Endothelial cell of umbilical vein (primary cell): ENCODE data around the gene UBAC1. TPM values are rescaled to one million over a fixed set of nuclear protein-coding genes. Genes with fewer than 3 reads are reported as not detected.

Experiments used
- BruUV-seq: library from RNA; stranded (reverse); fragments of 400-500 nt; replicated peaks from 2 replicates; lab custom pipeline; 2021; lab: Mats Ljungman, UMichigan
- CTCF ChIA-PET: fragments of 300-600, 350-600 bp; sonication (Branson Sonifier 250); formaldehyde crosslinking; loops from one replicate; lab custom pipeline; 2021; ENCODE audit warnings: antibody characterized with exemption, inconsistent platforms; lab: Charles Lee
- POLR2A ChIA-PET: fragments of 300-600, 350-600 bp; sonication (Branson Sonifier 250); formaldehyde crosslinking; loops from one replicate; lab custom pipeline; 2021; ENCODE audit warnings: antibody characterized with exemption, inconsistent platforms; lab: Charles Lee
- DNase-seq: peaks from one replicate; pipeline ENCODE4 v3.0.0-alpha.2; 2011; ENCODE audit warnings: low read depth, low spot score
- FAIRE-seq: peaks from 2 replicates; lab custom pipeline; 2011; peaks lifted over from hg19 to GRCh38; lab: Jason Lieb, UNC
- H2AFZ ChIP-seq: 2 replicates; pipeline ENCODE4 v1.6.0; 2012; ENCODE audit warnings: low read depth, low read length, control low read depth, inconsistent platforms
- H3K27ac ChIP-seq: 2 replicates; pipeline ENCODE4 v1.5.1; 2011; ENCODE audit warnings: low read depth, mild to moderate bottlenecking, control low read depth, low read length, moderate library complexity; ENCODE audit not compliant: insufficient read depth
- H3K27me3 ChIP-seq, 2 experiments: 2 replicates each; pipeline versions ENCODE4 v1.6.0 to v1.6.1; 2011; ENCODE audit warnings: low read length in 2 of 2, mixed read lengths in 1 of 2; ENCODE audit not compliant: control insufficient read depth in 2 of 2, insufficient read depth in 2 of 2
- H3K36me3 ChIP-seq, 2 experiments: 2 replicates in 1 of 2; 3 replicates in 1 of 2; pipeline ENCODE4 v1.5.1; 2011; ENCODE audit warnings: low read length in 2 of 2, mild to moderate bottlenecking in 1 of 2, moderate library complexity in 1 of 2; ENCODE audit not compliant: control insufficient read depth in 2 of 2, insufficient read depth in 2 of 2; ENCODE audit errors: extremely low read depth in 1 of 2
- H3K4me1 ChIP-seq: 3 replicates; pipeline ENCODE4 v1.5.1; 2011; ENCODE audit warnings: mild to moderate bottlenecking, low read length; ENCODE audit not compliant: control insufficient read depth, insufficient read depth; ENCODE audit errors: extremely low read depth
- H3K4me2 ChIP-seq: 2 replicates; pipeline ENCODE4 v1.6.1; 2011; ENCODE audit warnings: low read length, control low read depth, mixed read lengths; ENCODE audit not compliant: insufficient read depth
- H3K4me3 ChIP-seq, 3 experiments: fragments of 200-600 bp in 1 of 3; sonication (generic), shearing (Covaris generic) in 1 of 3; replicated peaks in 1 of 3; 2 replicates each; pipeline ENCODE4 v1.5.1; 2011 to 2016; ENCODE audit warnings: control low read depth in 3 of 3, low read length in 3 of 3, mild to moderate bottlenecking in 2 of 3, inconsistent platforms in 1 of 3, low read depth in 1 of 3, moderate library complexity in 1 of 3; ENCODE audit not compliant: insufficient read depth in 1 of 3
- H3K79me2 ChIP-seq: 2 replicates; pipeline ENCODE4 v1.6.0; 2012; ENCODE audit warnings: low read length, inconsistent platforms; ENCODE audit not compliant: control insufficient read depth, insufficient read depth
- H3K9ac ChIP-seq: replicated peaks from 2 replicates; pipeline ENCODE3; 2011; ENCODE audit warnings: low read length, control low read depth; ENCODE audit not compliant: insufficient read depth; ENCODE audit errors: extremely low read depth
- H3K9me1 ChIP-seq: replicated peaks from 3 replicates; pipeline ENCODE4 v1.6.0; 2011; ENCODE audit warnings: mild to moderate bottlenecking, low read length; ENCODE audit not compliant: control insufficient read depth, insufficient read depth; ENCODE audit errors: extremely low read depth
- H3K9me3 ChIP-seq: replicated peaks from 2 replicates; pipeline ENCODE4 v1.5.1; 2012; ENCODE audit warnings: low read length, inconsistent platforms; ENCODE audit not compliant: control insufficient read depth, insufficient read depth
- H4K20me1 ChIP-seq: replicated peaks from 2 replicates; pipeline ENCODE3; 2011; ENCODE audit warnings: mild to moderate bottlenecking, low read length; ENCODE audit not compliant: control insufficient read depth, insufficient read depth; ENCODE audit errors: extremely low read depth
- CTCF ChIP-seq, 2 donors: IDR thresholded peaks; 1 replicate in 1 of 2; 2 replicates in 1 of 2; pipeline ENCODE4 v1.5.1; 2011; ENCODE audit warnings: low read length in 2 of 2, mild to moderate bottlenecking in 2 of 2, moderate library complexity in 2 of 2, control low read depth in 1 of 2, inconsistent platforms in 1 of 2, low read depth in 1 of 2; ENCODE audit not compliant: insufficient read depth in 1 of 2; ENCODE audit errors: extremely low read depth in 1 of 2
- EZH2 ChIP-seq: IDR thresholded peaks from 2 replicates; pipeline ENCODE4 v1.6.1; 2012; ENCODE audit warnings: borderline replicate concordance, low read depth, mild to moderate bottlenecking, moderate library complexity, low read length, inconsistent platforms; ENCODE audit not compliant: severe bottlenecking
- FOS ChIP-seq: IDR thresholded peaks from 2 replicates; pipeline ENCODE4 v1.6.1; 2011; ENCODE audit warnings: mild to moderate bottlenecking, low read length, moderate library complexity, borderline replicate concordance; ENCODE audit not compliant: insufficient read depth
- GATA2 ChIP-seq: IDR thresholded peaks from 2 replicates; pipeline ENCODE4 v1.7.0; 2011; ENCODE audit warnings: low read depth, mild to moderate bottlenecking, moderate library complexity, mixed read lengths, low read length; ENCODE audit not compliant: insufficient read length, insufficient read depth
- JUN ChIP-seq: IDR thresholded peaks from 2 replicates; pipeline ENCODE4 v1.6.1; 2011; ENCODE audit warnings: borderline replicate concordance, low read depth; ENCODE audit not compliant: insufficient read length, insufficient read depth
- MAX ChIP-seq: IDR thresholded peaks from 2 replicates; pipeline ENCODE4 v1.6.1; 2011; ENCODE audit not compliant: insufficient read depth, insufficient read length
- MYC ChIP-seq: IDR thresholded peaks from one replicate; pipeline ENCODE4 v1.6.1; 2011; ENCODE audit warnings: mild to moderate bottlenecking, low read depth, low read length
- POLR2A ChIP-seq: IDR thresholded peaks from 2 replicates; pipeline ENCODE4 v1.6.1; 2012; ENCODE audit warnings: low read depth, mild to moderate bottlenecking, control low read depth, low read length
- POLR2AphosphoS5 ChIP-seq: IDR thresholded peaks from 2 replicates; pipeline ENCODE4 v1.6.1; 2012; ENCODE audit warnings: low read depth, mild to moderate bottlenecking, control low read depth, low read length, moderate library complexity; ENCODE audit not compliant: insufficient read depth
- dilution Hi-C: fragments of 300-500 bp; cut with MboI; formaldehyde crosslinking; loops from one replicate; pipeline ENCODE4 v1.15.0; 2019; ENCODE audit warnings: low sequenced_read_pairs; ENCODE audit not compliant: extremely low pct_ligation_motif_present
- intact Hi-C: fragments of 100-400 bp; cut with micrococcal nuclease; formaldehyde crosslinking; loops from one replicate; pipeline ENCODE4 v1.10.0; 2022
- polyA plus RNA-seq, 4 experiments: library from polyadenylated mRNA; depleted of rRNA in 3 of 4; stranded (reverse) in 3 of 4; unstranded in 1 of 4; fragments of >200 nt; gene quantifications; 2 replicates each; pipeline versions ENCODE4 v1.2.1 to v1.2.3, GENCODE V29; 2011 to 2012; ENCODE audit warnings: missing spikeins in 1 of 4
- total RNA-seq: library from RNA; stranded (reverse); gene quantifications from 2 replicates; pipeline ENCODE4 v1.2.3, GENCODE V29; 2021

Gene UBAC1
- total and polyA plus RNA-seq, 2 donors (not counting 3 experiments of a cell fraction or from before 2014, with no cell fraction given), result 39.5 to 56.7 TPM

- no peak overlapping the region for H3K4me3 ChIP-seq
- H4K20me1 ChIP-seq, result no peaks in the 10 kb centered on the region
- H3K9me3 ChIP-seq, result no peaks in the 10 kb centered on the region
- POLR2A ChIA-PET, result no interaction called here
- H3K27me3 ChIP-seq, result no peaks in the 10 kb centered on the region
- H2AFZ ChIP-seq, result no peak overlapping the region
- intact Hi-C loops (loop anchor here (1.0 to 5.0 kb wide), 2 partner anchors 101 to 109 kb away; partner anchors contain the start of genes CAMSAP1 and TMEM250), dilution Hi-C loops (no loop called here)
- no TSS peak for BruUV-seq
- H3K9me1 ChIP-seq, result no peaks in the 10 kb centered on the region
- H3K36me3 ChIP-seq, result no peaks in the 10 kb centered on the region
- H3K4me2 ChIP-seq, result peak overlapping the region; percentile 57
- CTCF ChIA-PET, result interaction anchor here (1.0 to 1.4 kb wide), 6 partner anchors 10 to 45 kb away, joined by 3 to 5 read pairs (median 4); no protein-coding TSS in a partner anchor
- no peaks in the 10 kb centered on the region for H3K79me2 ChIP-seq
- FAIRE-seq, result peak; percentile 70
- H3K27ac ChIP-seq, result peak overlapping the region; percentile 83
- H3K9ac ChIP-seq, result no peak overlapping the region
- TF ChIP-seq EZH2 (no peak), POLR2A (no peak), MYC (no peak), JUN (peak; percentile 73), MAX (no peak), FOS (peak; percentile 96), GATA2 (no peak), CTCF (IDR thresholded peaks at IDR 0.05; ENCODE audit: extremely low read depth in 1 of 2, insufficient read depth in 1 of 2, low read depth in 1 of 2, low read length in 2 of 2) (no peak), POLR2AphosphoS5 (no peak)
- peaks cover 54% of the 10 kb centered on the region for H3K4me1 ChIP-seq
- DNase-seq, result peak; percentile 73
These were observed 46.9 kb upstream of the UBAC1 start for GRCh38 chr9:136007934-136008692.
